Gastrocnemius medialis (tissue), 4 donors: ENCODE data around the gene PRR36. TPM values are rescaled to one million over a fixed set of nuclear protein-coding genes. Genes with fewer than 3 reads are reported as not detected.

Experiments used
- ATAC-seq, 2 donors: fragments of 150-250 bp; one replicate each; pipeline ENCODE4 v1.9.1; 2016
- DNase-seq, 2 donors: peaks; one replicate each; pipeline ENCODE4 v3.0.0-alpha.2; 2019
- H3K27ac ChIP-seq, 4 donors: fragments of 200-600 bp; sonication (generic); 1 replicate in 1 of 4; 2 replicates in 3 of 4; pipeline ENCODE4 v1.5.1; 2016 to 2018; ENCODE audit warnings: mild to moderate bottlenecking in 2 of 4, moderate library complexity in 1 of 4
- H3K27me3 ChIP-seq, 3 donors: fragments of 200-600 bp; sonication (generic) in 2 of 3; 1 replicate in 1 of 3; 2 replicates in 2 of 3; pipeline versions ENCODE4 v1.5.1 to v1.6.0; 2016 to 2019; ENCODE audit warnings: mild to moderate bottlenecking in 1 of 3, moderate library complexity in 1 of 3
- H3K36me3 ChIP-seq, 2 donors: fragments of 200-600 bp; sonication (generic) in 1 of 2; one replicate each; pipeline ENCODE4 v1.5.1; 2017 to 2018
- H3K4me1 ChIP-seq, 2 donors: fragments of 200-600 bp; sonication (generic) in 1 of 2; one replicate each; pipeline ENCODE4 v1.5.1; 2016 to 2017; ENCODE audit warnings: mild to moderate bottlenecking in 2 of 2
- H3K4me3 ChIP-seq, 4 donors: fragments of 200-600 bp; sonication (generic) in 3 of 4; 1 replicate in 1 of 4; 2 replicates in 3 of 4; pipeline ENCODE4 v1.5.1; 2016 to 2019; ENCODE audit warnings: mild to moderate bottlenecking in 2 of 4
- H3K9me3 ChIP-seq, 3 donors: fragments of 200-600 bp; sonication (generic) in 2 of 3; 1 replicate in 1 of 3; 2 replicates in 2 of 3; pipeline ENCODE4 v1.5.1; 2016 to 2019
- POLR2A ChIP-seq, 2 donors: fragments of 450-650 bp; IDR thresholded peaks; one replicate each; pipeline ENCODE4 v1.6.1; 2017; ENCODE audit warnings: antibody characterized with exemption in 2 of 2, mild to moderate bottlenecking in 2 of 2, moderate library complexity in 2 of 2
- in situ Hi-C, 4 donors: fragments of 200-750 bp; cut with MboI; loops; one replicate each; pipeline versions ENCODE4 v1.15.0 to v1.8.0; 2017; ENCODE audit warnings: low sequenced_read_pairs in 4 of 4
- intact Hi-C: fragments of 100-400 bp; cut with DNase I; formaldehyde crosslinking; loops from one replicate; pipeline ENCODE4 v1.15.1; 2023; ENCODE audit warnings: low total_unique reads
- total RNA-seq, 4 donors: library from RNA; depleted of rRNA; stranded (reverse); fragments of >200 nt; gene quantifications; one replicate each; pipeline versions ENCODE4 v1.1.0 to v1.2.3, GENCODE V29; 2016
- TF ChIP-seq, protein P1 (sequence below), 5 experiments: fragments of 450-650 bp in 3 of 5; fragments of 200-600 bp in 2 of 5; sonication (generic) in 2 of 5; IDR thresholded peaks in 4 of 5; conservative IDR thresholded peaks in 1 of 5; 1 replicate in 4 of 5; 2 replicates in 1 of 5; pipeline ENCODE4 v1.5.1; 2016 to 2019; ENCODE audit warnings: antibody characterized with exemption in 5 of 5, mild to moderate bottlenecking in 3 of 5, moderate library complexity in 3 of 5

The PRR36 gene
- total RNA-seq, 4 donors from 2014 or later, result not detected

DNA sequence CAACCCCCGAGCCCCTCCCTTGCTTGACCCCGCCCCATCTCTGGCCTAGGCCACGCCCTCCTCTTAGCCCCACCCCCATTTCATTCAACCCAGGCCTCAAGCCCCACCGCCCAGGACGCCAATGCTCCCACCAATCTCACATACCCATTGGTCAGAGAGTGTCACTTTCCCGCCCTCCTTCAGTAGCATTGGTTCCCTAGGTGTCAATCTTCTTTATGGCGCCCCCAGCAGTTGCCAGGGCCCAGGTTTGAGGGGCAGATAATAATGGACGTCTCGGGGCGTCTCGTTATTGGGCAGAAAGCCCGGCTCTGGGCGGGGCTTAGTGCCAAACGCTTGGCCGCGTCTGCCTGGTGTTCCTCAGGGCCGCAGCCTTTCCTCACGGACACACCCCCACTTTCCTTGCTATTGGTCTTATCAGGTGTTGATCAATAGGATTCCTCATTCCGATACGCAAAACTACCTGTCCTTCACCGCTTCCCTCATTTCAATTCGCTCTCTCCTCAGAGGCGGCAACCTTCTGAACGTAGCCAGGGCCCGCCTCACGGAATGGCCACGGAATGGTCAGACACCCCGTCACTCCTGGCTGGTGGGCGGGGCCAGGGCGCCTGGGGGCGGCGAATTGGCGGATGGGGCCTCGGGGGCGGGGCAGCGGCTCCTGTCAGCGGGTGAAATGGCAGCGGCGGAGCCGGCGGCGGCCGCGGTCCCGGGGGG is 44.5 kb downstream of the PRR36 start, which contains the start of gene EVI5L:
TSS of gene EVI5L (plus strand) at position 658 of the 711 bp plus-strand sequence. CDS start 16,325 bp downstream, outside the sequence.
- Histone ChIP-seq H3K4me3 (peak within 1 kb of the TSS; percentile 70 to 83 (median 74)), H3K36me3 (no peaks in the 10 kb centered on the region), H3K27ac (peak within 1 kb of the TSS; percentile 51 to 73 (median 61)), H3K9me3 (no peaks in the 10 kb centered on the region), H3K27me3 (peaks cover 0 to 9% (median 4%) of the 10 kb centered on the region in 3 donors), H3K4me1 (peaks cover 14 to 16% of the 10 kb centered on the region in 2 donors)
- ATAC-seq (peak; percentile 96 to 98), DNase-seq (peak; percentile 98 to 99)
- TF ChIP-seq, protein P1, sequence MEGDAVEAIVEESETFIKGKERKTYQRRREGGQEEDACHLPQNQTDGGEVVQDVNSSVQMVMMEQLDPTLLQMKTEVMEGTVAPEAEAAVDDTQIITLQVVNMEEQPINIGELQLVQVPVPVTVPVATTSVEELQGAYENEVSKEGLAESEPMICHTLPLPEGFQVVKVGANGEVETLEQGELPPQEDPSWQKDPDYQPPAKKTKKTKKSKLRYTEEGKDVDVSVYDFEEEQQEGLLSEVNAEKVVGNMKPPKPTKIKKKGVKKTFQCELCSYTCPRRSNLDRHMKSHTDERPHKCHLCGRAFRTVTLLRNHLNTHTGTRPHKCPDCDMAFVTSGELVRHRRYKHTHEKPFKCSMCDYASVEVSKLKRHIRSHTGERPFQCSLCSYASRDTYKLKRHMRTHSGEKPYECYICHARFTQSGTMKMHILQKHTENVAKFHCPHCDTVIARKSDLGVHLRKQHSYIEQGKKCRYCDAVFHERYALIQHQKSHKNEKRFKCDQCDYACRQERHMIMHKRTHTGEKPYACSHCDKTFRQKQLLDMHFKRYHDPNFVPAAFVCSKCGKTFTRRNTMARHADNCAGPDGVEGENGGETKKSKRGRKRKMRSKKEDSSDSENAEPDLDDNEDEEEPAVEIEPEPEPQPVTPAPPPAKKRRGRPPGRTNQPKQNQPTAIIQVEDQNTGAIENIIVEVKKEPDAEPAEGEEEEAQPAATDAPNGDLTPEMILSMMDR (IDR thresholded peaks at IDR 0.05 in 4 of 5, conservative IDR thresholded peaks at IDR 0.05 in 1 of 5), result no peak
- no peak for TF ChIP-seq POLR2A (IDR thresholded peaks at IDR 0.05)
- intact Hi-C loops, result loop anchor here (1.0 kb wide), 3 partner anchors 40 to 91 kb away; partner anchors contain the start of genes MAP2K7 and SNAPC2
- in situ Hi-C loops, result no loop called here

DNA sequence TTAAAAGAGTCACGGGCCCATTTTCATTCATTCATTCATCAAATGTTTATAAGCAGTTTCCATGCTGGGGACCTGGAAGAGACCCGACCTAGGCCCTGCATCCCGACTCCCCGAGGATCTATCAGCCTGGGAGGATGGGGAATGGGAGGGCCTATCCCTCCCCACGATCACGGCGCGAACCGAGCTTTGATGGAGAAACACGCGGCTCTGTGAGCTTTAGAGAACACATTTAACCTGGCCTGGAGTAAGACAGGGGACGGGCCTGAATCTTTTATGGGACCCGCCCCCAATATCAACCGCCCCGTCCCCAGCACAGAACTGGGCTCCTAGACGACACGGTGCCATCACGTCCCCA is 45.0 kb downstream of the PRR36 start:
- Histone ChIP-seq H3K27me3 (peaks cover 0 to 13% (median 8%) of the 10 kb centered on the region in 3 donors), H3K9me3 (no peaks in the 10 kb centered on the region), H3K4me1 (peaks cover 14 to 16% of the 10 kb centered on the region in 2 donors), H3K4me3 (peak overlapping the region; percentile 28 to 83 (median 54)), H3K36me3 (no peaks in the 10 kb centered on the region), H3K27ac (peak overlapping the region; percentile 36 to 73 (median 58))
- intact Hi-C loops, result loop anchor here (1.0 kb wide), 3 partner anchors 40 to 91 kb away; partner anchors contain the start of genes MAP2K7 and SNAPC2
- ATAC-seq (no peak), DNase-seq (no peak)
- TF ChIP-seq, protein P1 (IDR thresholded peaks at IDR 0.05 in 4 of 5, conservative IDR thresholded peaks at IDR 0.05 in 1 of 5), result no peak
- no peak for TF ChIP-seq POLR2A (IDR thresholded peaks at IDR 0.05)
- in situ Hi-C loops, result no loop called here

DNA sequence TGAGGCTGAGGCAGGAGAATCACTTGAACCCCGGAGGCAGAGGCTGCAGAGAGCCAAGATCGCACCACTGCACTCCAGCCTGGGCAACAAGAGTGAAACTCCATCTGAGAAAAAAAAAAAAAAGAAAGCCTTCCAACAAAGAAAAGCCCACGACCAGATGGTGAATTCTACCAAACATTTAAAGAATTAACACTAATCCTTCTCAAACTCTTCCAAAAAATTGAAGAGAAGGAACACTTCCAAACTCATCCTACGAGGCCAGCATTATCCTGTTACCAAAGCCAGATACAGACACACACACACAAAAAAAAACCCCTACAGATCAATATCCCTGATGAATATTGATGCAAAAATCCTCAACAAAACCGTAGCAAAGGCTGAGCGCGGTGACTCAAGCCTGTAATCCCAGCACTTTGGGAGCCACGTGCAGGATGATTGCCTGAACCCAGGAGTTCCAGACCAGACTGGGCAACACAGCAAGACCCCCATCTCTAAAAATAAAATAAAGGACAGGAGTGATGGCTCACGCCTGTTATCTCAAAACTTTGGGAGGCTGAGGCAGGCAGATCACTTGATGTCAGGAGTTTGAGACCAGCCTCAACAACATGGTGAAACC is 50.4 kb downstream of the PRR36 start:
- in situ Hi-C loops, result loop anchor here in 2 of 4 donors (25.0 kb wide), 2 partner anchors 461 to 736 kb away; no protein-coding TSS in a partner anchor
- no peak for TF ChIP-seq POLR2A (IDR thresholded peaks at IDR 0.05)
- TF ChIP-seq, protein P1 (IDR thresholded peaks at IDR 0.05 in 4 of 5, conservative IDR thresholded peaks at IDR 0.05 in 1 of 5), result no peak
- no peak for ATAC-seq
- Histone ChIP-seq H3K27me3 (peaks cover 8 to 23% (median 20%) of the 10 kb centered on the region in 3 donors), H3K36me3 (no peaks in the 10 kb centered on the region), H3K27ac (no peak overlapping the region), H3K9me3 (no peaks in the 10 kb centered on the region), H3K4me3 (no peak overlapping the region), H3K4me1 (no peaks in the 10 kb centered on the region)
- intact Hi-C loops, result no loop called here
- DNase-seq, result no peak

DNA sequence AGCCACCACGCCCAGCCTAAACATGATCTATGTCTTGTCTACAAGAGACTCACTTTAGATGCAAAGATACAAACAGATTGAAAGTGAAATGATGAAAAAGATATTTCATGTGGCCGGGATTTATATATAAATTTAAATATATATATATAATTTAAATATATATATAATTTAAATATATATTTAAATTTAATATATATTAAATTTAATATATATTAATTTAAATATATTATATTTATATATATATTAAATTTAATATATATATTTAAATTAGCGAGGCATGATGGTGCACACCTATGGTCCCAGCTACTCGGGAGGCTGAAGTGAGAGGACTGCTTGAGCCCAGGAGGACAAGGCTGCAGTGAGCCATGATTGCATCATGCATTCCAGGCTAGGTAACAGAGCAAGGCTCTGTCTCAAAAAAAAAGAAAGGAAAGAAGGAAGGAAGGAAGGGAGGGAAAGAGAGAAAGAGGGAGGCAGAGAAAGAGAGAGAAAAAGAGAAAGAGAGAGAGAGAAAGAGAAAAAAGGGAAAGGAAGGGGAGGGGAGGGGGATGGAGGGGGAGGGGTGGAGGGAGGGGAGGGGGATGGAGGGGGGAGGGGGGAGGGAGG is 51.2 kb downstream of the PRR36 start:
- DNase-seq (no peak), ATAC-seq (no peak)
- H3K36me3 ChIP-seq, result no peaks in the 10 kb centered on the region
- H3K27me3 ChIP-seq, result peaks cover 8 to 25% (median 20%) of the 10 kb centered on the region in 3 donors
- intact Hi-C loops (no loop called here), in situ Hi-C loops (loop anchor here in 2 of 4 donors (25.0 kb wide), 2 partner anchors 461 to 736 kb away; no protein-coding TSS in a partner anchor)
- H3K4me3 ChIP-seq, result no peak overlapping the region
- no peak overlapping the region for H3K27ac ChIP-seq
- TF ChIP-seq POLR2A (IDR thresholded peaks at IDR 0.05), result no peak
- TF ChIP-seq, protein P1 (IDR thresholded peaks at IDR 0.05 in 4 of 5, conservative IDR thresholded peaks at IDR 0.05 in 1 of 5), result no peak
- H3K9me3 ChIP-seq, result no peaks in the 10 kb centered on the region
- H3K4me1 ChIP-seq, result no peaks in the 10 kb centered on the region
